ENCODE measurements around the gene CPED1.
"Not testable (repeated sequence)": the region's sequence is repeated elsewhere in the genome, so short reads cannot be mapped to it uniquely, and the experiment has no call there.

Gene CPED1

DNA sequence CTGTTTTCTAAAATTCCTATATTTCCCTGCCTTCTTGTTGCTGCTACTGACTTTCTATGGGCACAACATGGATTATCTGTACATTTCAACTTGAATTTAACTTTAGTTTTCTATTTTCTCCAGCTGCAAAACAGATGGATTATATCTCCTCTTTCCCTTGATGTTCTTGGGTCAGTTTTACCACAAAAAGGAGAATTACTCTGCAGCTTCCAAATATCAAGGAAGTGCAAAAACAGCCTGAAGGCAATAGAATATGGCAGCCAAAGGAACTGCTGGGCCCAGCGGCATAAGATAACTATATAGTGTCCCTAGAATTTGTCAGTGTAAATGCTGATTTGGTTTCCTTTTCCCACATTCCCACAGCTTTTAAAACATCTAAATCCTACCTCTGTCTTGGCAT, 29.1 kb downstream of the CPED1 start:
- DNase-seq (ENCODE audit: low read depth in 2 of 3, low spot score in 2 of 3): no peak

- no peak for DNase-seq (ENCODE audit: low read depth in 2 of 3, low spot score in 2 of 3)
Observed at GRCh38 chr7:121019018-121019417, 30.5 kb downstream of the CPED1 start.

DNA sequence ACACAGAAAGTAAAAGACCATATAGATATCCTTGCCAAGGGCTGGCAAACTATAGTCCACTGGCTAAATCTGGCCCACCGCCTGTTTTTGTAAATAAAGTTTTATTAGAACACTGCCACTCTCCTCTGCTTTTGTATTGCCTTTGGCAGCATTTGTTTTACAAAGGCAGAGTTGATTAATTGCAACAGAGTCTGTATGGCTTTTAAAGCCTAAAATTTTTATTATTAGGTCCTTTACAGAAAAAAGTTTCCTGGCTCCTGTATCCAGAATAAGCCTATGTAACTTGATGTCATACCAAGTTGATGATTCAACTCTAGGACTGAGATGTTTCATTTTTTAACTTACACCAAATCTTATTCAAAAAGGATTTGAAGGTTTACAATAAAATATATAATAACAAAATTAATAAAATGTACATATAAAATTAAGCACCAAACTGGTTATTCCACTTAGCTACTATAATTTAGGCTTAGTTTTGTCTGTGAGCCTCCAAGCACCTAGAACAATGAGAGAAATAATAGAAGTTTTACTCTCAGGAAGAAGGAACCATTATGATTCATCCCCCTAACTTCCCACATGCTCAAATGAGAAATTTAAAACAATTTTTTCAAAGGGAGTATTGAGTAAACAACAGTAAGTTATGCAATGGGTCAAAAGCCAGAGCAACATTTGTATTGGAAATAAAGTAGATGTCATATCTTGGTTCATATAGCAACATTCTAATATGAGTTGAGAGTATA, 31.9 kb downstream of the CPED1 start:
- no peak for DNase-seq (ENCODE audit: low read depth in 2 of 3, low spot score in 2 of 3)

- DNase-seq (ENCODE audit: low read depth in 2 of 3, low spot score in 2 of 3): no peak
Observed at GRCh38 chr7:121020989-121021969, 32.8 kb downstream of the CPED1 start.

- no peak for DNase-seq (ENCODE audit: low read depth in 2 of 3, low spot score in 2 of 3)
Observed at GRCh38 chr7:121023194-121023593, 34.7 kb downstream of the CPED1 start.

DNA sequence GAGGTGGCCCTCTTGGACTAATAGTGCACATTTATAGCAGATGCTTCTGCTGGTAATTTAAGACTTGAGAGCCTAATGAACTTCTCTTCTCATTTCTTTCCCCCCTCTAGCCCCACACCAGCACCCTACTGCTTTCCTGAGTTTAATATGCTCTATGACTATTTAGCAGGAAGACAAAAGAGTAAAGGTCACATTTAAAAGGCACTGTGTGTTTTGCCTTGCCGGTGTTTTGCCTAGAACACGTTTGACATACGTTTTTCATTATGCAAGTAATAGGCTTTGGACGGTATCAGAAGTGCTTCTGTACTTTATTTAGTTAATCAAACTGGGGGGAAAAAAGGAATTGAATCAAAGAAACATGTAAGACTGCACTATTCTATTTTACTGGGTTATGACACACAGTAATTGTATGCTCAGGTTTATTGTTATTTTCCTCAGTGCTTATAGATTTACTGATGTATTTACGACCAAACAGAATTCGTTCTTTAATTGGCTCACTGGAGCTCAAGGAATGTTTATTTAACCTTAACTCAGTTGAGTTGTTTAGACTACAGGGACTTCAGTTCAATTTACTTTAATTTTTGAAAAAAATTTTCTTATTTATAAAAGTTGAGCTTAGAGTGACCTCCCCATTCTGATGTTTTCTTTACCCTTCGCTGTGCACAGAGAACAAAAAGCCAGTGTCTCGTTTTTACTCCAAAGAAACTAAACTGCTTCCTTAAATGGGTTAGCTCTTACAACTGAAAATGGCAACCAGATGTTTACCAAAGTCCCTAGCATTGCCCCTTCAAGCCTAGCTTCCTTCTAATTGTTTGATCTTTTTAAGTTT, 35.4 kb downstream of the CPED1 start:
- DNase-seq (ENCODE audit: low read depth in 2 of 3, low spot score in 2 of 3): no peak

DNA sequence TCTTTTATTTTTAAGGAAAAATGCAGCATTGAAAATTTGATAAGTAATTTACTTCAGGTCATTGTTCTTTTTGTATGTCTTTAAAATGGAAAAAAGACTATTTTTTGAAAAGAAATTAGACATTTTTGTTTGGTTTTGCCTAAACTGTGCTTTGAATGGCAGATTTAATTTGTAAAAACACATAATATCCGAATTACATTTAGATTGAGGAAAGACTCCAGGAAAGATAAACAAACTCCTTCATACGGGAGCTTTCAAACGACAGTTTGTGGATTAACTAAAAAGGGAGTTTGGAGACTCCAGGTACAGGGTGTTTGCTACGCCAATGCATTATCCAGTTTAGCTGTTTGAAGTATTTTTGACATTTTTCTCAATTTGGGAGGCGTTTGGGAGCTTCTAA, 36.1 kb downstream of the CPED1 start:
- no peak for DNase-seq (ENCODE audit: low read depth in 2 of 3, low spot score in 2 of 3)

- no peak for DNase-seq (ENCODE audit: low read depth in 2 of 3, low spot score in 2 of 3)
Observed at GRCh38 chr7:121026159-121026558, 37.6 kb downstream of the CPED1 start.

DNA sequence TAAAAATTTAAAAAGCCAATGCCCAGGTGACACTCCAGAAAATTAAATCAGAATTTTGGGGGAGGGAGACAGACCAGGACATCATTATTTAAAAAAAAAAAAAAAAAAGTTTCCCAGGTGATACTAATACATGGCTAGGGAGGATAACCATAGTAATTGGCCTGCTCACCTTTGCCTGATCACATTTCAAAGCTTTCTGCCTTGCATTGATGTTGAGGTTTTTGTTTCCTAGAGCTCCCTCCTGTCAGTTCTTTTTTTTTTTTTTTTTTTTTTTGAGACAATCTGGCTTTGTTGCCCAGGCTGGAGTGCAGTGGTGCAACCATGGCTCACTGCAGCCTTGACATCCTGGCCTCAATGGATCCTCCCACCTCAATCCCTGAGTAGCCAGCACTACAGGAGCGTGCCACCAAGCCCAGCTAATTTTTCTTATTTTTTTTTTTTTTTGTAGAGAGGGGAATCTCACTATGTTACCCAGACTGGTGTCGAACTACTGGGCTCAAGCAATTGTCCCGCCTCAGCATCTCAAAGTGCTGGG, 38.1 kb downstream of the CPED1 start:
- no peak for DNase-seq (ENCODE audit: low read depth in 2 of 3, low spot score in 2 of 3)

DNA sequence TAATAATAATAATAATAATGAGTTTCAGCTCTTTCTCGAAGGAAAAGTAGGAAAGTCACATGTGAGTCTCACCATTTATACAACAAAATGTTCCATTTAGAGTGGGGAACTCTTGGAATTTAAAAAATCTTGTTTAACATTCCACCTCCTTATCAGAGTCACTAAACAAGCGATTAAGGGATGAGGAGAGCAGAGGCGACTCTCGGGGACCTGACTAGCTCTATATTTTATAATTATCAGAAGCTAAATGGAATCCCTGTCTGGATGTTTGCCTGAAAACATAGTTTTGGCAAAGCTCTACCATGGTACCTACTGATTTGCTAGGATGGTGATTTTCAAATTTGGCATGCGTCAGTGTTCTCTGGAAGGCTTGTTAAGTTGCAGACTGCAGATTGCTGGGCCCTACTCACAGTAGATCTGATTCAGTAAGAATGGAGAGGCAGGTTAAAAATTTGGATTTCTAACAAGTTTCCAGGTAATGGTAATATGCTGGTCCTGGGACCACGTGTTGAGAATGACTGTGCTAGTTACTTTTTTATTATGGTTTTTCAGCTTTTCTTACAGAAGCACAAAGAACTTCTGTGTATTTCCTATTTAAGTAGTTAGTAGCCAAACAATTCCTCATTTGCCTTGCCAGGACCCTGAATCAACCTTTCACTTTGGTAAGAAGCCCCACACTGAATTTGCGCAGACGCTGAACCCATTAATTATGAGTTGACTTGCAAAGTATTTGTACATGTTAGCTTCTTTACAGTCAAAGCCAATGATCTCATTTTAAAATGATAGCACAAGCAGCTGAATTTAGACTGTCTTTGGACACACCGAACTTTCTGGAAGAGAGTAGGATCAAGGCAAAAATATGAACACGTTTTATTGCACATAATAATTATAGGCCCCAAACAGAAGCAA, 39.5 kb downstream of the CPED1 start:
- no peak for DNase-seq (ENCODE audit: low read depth in 2 of 3, low spot score in 2 of 3)

DNA sequence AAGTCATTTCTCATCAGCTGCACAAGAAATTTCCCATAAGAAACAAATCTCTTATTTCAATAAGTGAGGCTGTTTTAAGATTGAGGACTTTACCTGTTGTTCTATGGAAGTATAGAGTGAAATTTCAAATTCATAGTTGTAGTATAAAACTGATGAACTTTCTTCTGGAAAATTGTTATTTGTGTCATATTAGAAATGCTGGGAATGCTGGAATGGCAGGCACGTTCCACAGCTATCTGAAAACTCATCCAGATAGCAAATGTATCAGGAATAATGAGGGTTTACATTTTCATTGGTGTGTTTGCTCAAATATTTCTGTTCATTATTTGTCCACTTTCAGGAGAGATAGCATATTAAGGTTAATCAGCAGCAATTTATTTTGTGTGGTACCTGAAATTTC, 40.8 kb downstream of the CPED1 start:
- no peak for DNase-seq (ENCODE audit: low read depth in 2 of 3, low spot score in 2 of 3)

DNA sequence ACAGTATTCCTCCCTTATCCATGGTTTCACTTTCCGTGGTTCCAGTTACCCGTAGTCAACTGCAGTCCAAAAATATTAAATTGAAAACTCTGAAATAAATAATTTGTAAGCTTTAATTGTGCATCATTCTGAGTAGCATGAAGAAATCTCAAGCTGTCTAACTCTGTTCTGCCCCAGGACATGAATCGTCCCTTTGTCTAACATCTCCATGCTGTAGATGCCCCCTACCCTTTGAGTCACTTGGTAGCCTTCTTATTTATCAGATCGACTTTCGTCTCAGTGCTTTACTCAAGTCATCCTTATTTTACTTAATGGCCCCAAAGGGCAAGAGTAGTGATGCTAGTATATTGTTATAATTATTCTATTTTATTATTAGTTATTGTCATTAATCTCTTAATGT, 41.8 kb downstream of the CPED1 start:
- no peak for DNase-seq (ENCODE audit: low read depth in 2 of 3, low spot score in 2 of 3)

DNA sequence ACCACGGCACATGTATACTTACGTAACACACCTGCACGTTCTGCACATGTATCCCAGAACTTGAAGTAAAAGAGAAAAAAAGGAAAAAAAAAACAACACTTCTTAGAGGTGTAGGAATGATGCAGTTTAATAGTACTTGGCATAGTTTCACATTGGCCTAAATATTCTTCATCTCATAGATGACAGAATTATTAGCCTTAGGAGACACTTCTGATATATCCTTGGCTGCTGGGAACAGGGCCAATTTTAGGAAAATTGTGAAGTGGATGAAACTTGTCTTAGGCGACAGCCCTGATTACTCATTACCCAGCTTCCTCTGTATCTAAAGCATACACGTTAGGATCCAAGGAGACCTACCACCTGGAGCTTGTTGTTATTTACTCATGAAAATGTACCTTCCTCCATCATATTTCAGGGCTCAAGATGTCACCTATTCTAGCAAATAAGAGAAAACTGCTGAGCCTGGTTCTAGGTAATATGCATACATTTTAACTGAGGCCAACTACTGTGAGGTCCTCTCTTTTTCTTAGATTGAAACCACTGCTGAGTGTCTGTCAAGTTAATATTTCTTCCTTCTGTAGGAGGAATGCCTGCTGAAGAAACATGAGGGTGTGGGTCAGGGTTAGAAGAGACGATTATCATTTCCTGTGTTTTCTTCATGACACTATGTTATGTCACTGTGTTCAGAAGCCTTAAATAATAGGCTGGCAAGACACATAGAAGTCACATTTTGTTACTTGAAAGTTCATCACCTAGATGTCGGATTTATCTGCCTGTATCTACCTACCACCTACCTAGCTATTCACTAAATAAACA, 44.3 kb downstream of the CPED1 start:
- DNase-seq (ENCODE audit: low read depth in 2 of 3, low spot score in 2 of 3): no peak

DNA sequence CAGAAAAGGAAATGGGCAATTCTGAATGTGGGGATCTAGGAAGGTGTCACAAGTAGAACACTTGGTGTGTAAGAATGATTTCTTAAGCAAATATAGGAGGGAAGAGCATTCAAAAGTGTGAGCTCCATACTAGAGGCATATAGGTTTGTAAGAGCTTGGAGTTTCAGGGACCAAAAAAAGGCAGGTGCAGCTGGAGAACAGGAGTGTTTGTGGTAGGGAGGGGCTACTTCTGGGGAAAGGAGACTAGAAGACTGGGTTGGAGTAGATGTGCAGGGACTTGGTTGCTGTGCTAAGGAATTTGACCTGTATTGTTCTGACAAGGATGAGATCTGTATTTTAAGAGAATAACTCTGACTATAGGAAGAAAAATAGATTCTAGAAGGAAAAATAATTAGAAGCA, 46.4 kb downstream of the CPED1 start:
- DNase-seq (ENCODE audit: low read depth in 2 of 3, low spot score in 2 of 3): no peak

DNA sequence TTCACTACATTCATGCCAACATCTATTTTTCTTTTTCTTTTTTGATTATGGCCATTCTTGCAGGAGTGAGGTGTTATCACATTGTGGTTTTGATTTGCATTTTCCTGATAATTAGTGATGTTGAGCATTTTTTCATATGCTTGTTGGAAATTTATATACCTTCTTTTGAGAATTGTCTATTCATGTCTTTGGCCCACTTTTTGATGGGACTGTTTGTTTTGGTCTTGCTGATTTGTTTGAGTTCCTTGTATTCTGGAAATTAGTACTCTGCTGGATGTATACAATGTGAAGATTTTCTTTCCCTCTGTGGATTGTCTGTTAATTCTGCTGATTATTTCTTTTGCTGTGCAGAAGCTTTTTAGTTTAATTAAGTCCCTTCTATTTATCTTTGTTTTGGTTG, 48.3 kb downstream of the CPED1 start:
- DNase-seq (ENCODE audit: low read depth in 2 of 3, low spot score in 2 of 3): not testable (repeated sequence)

GRCh38 chr7:121037329-121037728, 48.8 kb downstream of the CPED1 start:
- not testable (repeated sequence) for DNase-seq (ENCODE audit: low read depth in 2 of 3, low spot score in 2 of 3)

DNA sequence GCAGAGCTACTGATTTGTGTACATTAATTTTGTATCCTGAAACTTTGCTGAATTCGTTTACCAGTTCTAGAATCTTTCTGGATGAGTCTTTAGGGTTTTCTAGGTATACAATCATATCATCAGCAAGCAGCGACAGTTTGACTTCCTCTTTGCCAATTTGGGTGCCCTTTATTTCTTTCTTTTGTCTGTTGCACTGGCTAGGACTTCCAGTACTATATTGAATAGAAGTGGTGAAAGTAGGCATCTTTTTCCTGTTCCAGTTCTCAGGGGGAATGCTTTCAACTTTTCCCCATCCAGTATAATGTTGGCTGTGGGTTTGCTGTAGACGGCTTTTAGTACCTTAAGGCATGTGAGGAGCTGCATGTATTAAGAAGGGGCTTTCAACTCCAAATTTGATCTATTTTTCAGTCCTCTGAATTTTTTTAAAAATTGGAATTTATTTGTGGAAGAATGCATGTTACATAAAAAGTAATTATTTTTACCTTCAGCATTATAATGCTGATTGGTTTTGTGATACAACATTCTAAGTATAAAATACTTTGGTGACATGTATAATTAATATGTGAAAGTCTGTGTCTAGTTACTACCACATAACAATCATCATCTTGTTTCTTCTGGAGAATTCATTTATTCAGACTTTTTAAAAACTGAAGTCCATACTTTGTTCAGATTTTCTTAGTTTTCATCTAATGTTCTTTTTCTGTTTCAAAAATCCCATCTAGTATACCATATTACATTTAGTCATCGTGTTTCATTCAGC, 49.6 kb downstream of the CPED1 start:
- no peak for DNase-seq (ENCODE audit: low read depth in 2 of 3, low spot score in 2 of 3)

- DNase-seq (ENCODE audit: low read depth in 2 of 3, low spot score in 2 of 3): no peak
Observed at GRCh38 chr7:121038717-121039509, 50.4 kb downstream of the CPED1 start.

All from activated CD8-positive, alpha-beta memory T cell treated with anti-CD3 and anti-CD28 coated beads for 48 hours (primary cell).